Measurements from ENCODE around the gene C1QTNF4.

C1QTNF4 gene

GRCh38 chr11:47592970-47593369 lies 1.2 kb downstream of the C1QTNF4 start:
- no peak for ATAC-seq

GRCh38 chr11:47592251-47592650 lies 2.0 kb downstream of the C1QTNF4 start:
- DNase-seq: no peak
- ATAC-seq: no peak

More at GRCh38 chr11:47592970-47593369, 1.2 kb downstream of the C1QTNF4 start:
- DNase-seq: no peak

DNA sequence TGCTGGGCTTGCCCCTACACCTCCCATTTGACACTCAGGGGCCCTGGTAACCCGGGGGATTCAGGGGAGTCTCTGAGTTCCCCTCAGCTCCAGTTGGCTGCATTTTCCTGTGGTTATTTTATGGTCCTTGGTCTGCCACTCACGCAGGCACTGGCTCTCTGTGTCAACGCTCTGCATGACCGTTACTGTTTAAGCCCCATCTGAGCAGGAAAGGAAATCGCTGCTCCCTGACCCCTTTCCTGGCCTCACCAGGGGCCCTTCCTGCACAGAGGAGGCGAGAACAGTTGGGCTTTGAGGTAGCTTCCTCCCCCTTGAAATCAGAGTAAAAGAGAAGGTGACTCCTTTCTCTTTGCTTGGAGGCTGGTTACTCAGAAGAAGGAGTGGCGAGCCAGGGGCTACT lies 2.4 kb downstream of the C1QTNF4 start:
- no peak for DNase-seq
- no peak for ATAC-seq

DNA sequence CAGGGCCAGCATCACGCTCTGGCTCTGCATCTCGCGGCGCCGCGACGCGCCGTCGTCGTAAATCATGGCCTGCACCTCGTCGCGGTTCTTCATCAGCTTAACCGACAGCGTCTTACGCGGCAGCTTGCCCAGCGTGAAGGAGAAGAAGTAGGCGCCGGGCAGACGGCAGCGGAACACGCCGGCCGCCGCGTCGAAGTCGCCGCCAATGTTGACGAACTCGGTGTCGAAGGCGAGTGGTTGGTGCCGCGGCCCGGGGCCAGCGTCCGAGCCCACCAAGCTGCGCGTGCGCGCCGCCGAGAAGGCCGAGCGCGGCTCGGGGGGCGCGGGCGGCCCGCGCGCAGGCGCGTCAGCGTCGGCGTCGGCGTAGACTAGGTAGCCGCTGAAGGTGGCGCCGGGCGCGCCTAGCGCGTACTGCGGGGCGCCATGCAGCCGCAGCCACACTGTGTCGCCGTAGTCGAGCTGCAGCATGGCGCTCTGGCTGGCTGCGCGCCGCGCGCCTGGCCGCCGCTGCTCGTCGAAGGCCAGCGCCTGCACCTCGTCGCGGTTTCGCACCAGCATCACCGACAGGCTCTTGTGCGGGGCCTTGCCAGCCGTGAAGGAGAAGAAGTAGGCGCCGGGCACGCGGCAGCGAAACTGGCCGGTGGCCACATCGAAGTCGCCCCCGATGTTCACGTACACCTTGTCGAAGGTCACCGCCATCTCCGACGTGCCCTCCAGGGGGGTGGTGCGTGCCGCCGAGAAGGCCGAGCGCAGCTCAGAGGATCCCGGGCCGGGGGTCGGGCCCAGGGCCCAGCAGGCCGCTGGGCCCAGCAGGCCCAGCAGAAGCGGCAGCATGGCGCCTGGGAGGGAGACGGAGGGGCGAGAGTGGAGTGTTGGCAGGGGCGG lies 4.0 kb downstream of the C1QTNF4 start:
- ATAC-seq (no peak), DNase-seq (no peak)

DNA sequence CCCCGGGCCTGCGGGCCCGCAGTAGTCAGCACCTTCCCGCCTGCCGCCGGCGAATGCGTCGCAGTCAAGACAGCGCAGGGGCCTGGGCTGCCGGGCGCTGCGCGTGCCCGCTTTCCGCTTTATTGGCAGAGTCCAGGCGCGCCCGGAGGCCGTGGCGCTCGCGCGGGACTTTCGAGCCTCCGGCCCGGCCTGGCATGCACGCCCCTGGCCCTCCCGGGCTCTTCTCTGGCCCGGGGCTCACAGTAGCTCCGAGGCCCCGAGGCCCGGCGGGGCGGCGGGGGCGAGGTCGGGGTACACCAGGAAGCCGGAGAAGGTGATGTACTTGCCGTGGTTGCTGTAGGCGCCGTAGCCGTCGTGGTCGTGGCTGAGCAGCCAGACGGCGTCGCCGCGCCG lies 4.6 kb downstream of the C1QTNF4 start:
- ATAC-seq: no peak
- no peak for DNase-seq

DNA sequence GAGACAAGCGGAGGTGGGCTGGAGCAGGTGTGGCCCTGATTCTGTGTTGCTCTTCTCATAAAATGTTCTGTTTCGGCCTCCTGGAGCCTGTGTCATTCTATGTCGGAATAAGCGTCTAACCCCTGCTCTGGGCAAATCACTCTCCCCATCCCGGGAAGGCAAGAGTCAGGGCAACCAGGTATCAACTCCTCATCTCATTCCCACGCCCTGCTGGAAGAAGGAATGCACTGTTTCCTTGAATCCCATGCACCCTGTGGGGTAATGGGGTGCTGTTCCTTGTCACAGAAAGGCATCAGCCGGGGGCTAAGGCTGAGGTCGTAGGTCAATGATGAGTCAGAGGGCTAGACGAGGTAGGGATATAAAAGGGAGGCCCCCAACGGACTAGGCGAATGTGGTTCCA lies 5.1 kb downstream of the C1QTNF4 start:
- DNase-seq (no peak), ATAC-seq (no peak)

GRCh38 chr11:47587723-47588326 lies 6.4 kb downstream of the C1QTNF4 start:
- ATAC-seq (no peak), DNase-seq (no peak)

- no peak for ATAC-seq
Observed at GRCh38 chr11:47587039-47587716, 7.0 kb downstream of the C1QTNF4 start.

GRCh38 chr11:47586098-47586855 lies 7.9 kb downstream of the C1QTNF4 start, which contains the start of gene FAM180B:
FAM180B (plus strand) TSS chr11:47586678; CDS start chr11:47586769, 91 bp downstream.
- no peak for DNase-seq
- ATAC-seq: no peak

More at GRCh38 chr11:47587039-47587716, 7.0 kb downstream of the C1QTNF4 start:
- DNase-seq: no peak

GRCh38 chr11:47583844-47584243 lies 10.4 kb downstream of the C1QTNF4 start:
- DNase-seq (no peak), ATAC-seq (no peak)

DNA sequence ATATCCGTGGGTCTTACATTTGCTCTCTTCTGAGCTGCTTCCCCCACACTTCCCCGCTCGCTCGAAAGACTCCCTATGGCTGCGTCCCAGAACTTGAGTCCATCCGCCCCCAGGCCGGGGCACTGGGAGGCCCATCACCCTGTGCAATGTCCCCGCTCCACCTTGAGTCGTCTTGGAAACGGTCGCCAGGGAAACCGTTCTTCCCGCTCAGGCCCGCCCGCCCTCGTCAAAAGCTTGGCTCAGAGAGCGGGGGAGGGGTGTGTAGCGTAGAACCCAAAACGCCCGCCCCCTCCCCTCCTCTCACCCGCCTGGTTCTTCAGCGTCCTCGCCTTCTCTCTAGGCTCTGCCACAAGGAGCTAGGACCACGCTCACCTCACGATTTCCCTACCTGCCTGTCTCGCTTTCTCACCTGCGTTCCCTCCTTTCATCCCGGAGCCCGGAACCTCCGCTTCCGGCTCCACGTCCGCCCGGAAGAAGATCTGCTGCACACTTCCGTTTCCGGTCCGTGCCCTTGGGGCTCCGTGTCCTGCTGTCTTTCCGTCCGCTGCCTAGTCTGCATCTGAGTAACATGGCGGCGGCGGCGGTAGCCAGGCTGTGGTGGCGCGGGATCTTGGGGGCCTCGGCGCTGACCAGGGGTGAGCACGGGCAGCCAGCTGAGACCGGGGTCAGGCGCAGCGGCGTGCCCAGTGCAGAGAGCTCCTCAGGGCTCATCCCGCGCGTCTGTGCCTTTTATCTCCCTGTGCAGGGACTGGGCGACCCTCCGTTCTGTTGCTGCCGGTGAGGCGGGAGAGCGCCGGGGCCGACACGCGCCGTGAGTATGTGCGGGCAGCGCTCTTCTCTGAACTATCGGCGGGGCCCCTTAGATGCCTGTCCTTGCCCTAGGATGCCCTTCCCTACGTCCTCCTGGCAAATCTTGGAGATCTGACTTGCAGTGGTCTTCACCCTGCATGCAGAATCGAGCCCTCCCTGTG lies 15.4 kb downstream of the C1QTNF4 start, which contains the start of the genes KBTBD4 and NDUFS3:
TSS of gene KBTBD4 (minus strand) at position 447 of the 971 bp plus-strand sequence. CDS start at position 428, 19 bp downstream.
TSS of gene NDUFS3 (plus strand) at position 551 of the 971 bp plus-strand sequence. CDS start at position 569, 18 bp downstream.
- ATAC-seq: peak; percentile 94
- DNase-seq: peak; percentile 89

DNA sequence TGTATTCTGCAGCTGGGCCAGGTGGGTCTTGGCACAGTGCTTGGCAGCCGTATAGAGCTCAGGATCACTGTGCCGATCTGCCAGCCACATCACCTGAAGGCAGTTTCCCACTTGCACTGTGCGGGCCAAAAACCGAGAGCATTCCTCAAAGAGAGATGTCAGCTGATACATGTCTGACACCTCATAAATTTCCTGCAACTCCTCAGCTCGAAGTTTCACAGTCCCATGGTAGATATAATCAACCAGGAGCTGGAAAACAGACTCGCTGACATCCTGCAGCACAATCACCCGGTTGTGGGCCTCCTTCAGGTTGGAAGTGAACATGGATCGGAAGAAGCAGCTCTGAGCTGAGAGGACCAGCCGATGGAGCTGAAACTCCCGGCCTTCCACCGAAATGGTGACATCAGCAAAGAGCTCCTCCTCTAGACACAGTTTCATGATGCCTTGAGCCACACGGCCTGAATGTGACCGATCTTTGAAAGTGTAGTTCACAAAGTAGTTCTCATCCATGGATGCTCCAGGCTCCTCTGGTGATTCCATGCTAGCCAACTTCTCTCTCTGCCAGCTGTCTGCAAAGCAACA lies 16.7 kb downstream of the C1QTNF4 start:
- ATAC-seq: no peak
- no peak for DNase-seq

- ATAC-seq: no peak
- no peak for DNase-seq
Observed at GRCh38 chr11:47573321-47573720, 20.9 kb downstream of the C1QTNF4 start.

- no peak for ATAC-seq
- no peak for DNase-seq
Observed at GRCh38 chr11:47572715-47573255, 21.4 kb downstream of the C1QTNF4 start.

DNA sequence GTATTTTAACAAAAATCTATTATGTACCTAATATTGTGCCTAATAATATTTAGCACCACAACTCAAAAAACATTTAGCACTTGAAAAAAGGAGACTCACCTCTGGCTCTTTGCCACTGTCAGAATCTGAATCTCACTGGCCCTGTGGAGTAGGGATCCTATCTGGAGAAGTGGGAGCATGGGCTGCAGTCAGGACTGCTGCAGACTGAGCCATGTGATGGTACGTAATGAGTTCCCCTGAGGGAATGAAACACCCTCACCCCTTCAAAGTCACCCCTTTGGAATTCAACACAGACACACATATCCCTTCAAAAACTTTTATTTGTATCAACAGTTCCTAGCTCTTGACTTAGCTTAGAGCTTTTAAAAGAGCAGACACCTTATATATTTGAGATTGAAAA lies 22.3 kb downstream of the C1QTNF4 start:
- no peak for DNase-seq
- ATAC-seq: no peak

DNA sequence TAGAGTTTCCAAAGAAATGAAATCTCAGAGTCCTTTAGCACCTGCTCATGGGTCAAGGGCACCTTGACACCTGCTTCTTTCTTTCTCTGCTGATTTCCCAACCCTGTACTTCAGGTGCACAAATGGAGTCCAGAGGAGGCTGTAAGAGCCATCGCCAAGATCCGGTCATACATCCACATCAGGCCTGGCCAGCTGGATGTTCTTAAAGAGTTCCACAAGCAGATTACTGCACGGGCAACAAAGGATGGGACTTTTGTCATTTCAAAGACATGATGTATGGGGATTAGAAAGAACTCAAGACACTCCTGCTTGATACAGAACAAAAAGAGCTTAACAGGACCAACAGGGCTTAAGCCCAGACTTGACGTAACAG lies 22.9 kb downstream of the C1QTNF4 start:
- DNase-seq: no peak
- ATAC-seq: no peak

DNA sequence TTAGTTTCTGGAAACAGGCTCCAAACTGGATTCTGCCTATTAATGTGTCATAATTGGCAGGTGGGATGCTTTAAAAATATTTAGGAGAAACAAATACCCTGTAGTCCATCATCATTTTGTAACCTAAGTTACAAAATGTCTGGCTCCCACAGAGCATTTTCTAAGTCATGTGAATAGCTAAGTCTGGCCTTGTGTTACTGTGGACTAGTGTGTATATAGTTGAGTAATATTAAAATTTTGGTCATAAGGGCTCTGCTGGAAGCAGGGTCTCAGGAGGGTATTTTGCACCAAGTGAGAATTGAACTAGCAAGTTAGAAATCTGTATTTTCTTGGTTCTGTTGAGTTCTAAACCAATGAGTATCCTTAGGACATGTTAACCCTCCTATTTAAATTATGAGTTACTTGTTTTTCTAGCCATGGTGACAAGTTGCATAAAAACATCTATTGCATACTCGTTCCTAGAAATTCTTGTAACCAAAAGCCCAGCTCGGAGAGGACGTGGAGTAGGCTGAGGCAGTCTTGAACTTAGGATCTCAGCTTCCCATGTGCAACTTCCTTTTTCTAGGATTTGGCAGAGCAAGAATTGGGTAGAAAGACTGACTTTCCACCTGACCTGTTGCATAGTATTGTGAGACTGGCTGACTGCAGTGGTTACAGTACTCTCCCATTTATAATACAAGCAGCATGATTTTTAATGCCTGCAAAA lies 23.4 kb downstream of the C1QTNF4 start:
- no peak for DNase-seq
- ATAC-seq: no peak

GRCh38 chr11:47569646-47570045 lies 24.6 kb downstream of the C1QTNF4 start:
- ATAC-seq (no peak), DNase-seq (no peak)

DNA sequence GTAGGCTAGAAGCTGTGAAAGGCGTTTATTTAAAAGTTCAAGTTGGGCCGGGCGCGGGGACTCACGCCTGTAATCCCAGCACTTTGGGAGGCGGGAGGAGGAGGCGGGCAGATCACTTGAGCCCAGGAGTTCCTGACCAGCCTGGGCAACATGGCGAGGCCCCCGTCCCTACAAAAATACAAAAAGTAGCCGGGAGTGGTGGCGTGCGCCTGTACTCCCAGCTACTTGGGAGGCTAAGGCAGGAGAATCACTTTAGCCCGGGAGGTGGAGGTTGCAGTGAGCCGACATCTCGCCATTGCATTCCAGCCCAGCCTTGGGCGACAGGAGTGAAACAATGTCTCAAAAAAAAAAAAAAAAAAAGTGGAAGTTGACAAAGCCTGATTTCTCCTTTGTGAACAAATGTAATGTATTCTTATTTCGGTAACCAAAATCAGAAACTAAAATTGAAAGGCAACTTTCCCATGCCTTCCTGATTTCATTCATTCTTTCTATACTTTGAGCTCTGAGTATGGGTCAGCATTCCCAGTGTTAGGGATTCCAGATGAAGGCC lies 28.0 kb downstream of the C1QTNF4 start:
- ATAC-seq (no peak), DNase-seq (peak; percentile 27)
